ENCODE measurements around the gene PAX1.

The PAX1 gene

DNA sequence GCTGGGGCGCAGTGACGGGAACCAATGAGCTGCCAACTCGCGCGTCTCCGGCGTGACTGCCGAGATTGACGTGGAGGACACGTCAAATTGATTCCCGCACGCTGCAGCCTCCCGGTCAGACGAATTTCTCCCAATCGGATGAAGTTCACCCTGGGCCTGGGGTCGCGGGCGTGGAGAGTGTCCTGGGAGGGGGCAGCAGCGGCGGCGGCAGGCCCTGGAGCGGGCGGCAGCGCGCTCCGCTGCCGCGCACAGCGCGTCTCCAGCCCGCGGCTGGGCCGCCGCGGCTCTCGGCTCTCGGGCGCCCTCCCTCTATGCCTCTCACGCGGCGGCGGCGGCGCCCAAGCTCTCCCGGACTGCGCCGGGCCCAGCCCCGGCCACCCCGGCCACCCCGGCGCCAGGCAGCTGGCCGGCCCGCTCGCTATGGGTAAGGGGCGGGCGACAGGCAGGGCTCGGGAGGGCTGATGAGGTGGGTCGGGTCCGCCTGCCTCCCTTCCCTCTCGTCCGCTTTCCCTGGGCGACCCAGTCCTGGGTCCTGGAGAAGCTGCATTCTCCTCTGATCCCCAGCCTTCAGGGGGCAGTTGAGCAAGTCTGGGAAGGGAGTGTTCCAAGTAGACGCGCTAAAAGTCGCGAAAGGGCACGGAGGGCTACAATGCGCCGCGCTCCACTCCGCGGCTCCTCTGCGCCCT is at the start of gene PAX1:
Gene PAX1 (plus strand): TSS at position 90 of the 686 bp plus-strand sequence. CDS start 49 bp downstream, at position 139.
- DNase-seq: no peak

DNA sequence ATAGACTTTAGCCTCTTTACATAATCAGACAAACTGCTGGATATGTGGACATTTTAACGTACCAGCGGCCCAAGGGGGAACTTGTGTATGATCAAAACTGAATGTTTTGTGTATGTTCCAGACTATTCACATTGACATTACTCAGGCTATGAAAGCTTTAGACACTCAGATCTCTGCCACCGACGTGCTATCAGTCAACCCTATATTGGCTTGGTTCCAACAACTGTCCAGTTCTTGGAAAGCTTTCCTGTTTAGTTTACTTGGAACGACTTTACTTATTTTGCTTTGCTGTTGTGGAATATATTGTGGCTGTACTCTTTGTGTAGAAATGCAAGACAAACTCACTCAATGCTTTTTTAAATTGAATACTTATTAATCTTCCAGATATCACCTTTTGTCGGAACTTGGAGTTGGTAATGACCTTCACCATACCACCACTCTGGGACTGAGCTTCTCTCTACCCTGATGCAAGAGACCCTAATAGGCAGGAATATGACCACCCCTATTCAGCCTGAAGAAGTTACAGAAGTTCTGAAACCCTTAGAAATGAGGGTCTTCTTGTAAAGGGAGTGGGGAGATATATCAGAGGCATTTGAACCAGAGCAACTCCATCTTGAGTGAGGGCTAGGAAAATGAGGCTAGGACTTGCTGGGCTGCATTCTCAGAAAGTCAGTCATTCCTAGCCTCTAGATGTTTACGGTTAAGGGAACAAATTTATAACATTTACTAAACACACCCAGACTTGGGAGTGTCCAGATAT is 49.0 kb upstream of the PAX1 start:
- DNase-seq: no peak

DNA sequence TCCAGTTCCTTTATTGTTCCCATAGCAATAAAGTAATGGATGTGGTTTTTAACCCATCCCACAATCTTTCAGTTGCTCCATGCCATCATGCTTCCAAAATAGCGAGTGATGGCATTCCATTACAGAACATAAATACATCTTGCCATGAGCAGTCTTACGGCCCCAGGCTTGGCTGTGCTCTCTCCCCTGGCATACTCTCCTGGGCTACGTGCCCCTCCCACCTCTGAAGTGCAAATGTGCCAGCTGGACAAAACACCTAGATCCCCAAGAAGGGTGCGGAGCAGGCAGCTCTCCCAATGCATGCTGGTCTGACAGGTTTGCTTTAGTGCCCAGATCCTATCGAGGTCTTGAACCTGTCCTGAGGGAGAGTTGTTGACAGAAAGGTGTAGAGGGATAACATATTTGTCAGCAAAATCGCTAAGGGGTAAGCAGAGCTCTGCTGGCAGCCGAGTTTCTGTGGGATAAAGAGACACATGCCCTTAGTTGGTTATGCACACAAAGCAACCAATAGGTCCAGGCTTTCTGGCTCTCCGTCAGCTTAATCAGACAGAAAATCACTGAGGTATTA is 43.9 kb upstream of the PAX1 start:
- no peak for DNase-seq

DNA sequence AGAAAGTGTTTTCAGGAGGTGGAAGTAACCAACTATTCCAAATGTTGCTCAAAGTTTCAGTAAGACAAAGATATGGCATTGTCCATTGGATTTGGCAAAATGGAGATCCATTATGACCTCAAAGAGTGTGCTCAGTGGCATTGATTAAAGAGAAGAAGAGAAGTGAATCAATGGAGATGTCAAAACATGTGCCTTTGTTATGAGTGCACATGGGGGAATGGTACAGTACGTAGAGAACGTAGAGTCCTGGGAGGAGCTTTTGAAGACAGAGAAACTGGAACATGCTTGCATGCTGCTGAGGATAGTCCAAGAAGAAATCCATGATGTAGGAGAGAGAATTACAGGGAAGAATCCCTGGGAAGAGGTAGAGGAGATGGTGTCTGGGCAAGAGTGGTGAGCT is 42.0 kb upstream of the PAX1 start:
- no peak for DNase-seq

DNA sequence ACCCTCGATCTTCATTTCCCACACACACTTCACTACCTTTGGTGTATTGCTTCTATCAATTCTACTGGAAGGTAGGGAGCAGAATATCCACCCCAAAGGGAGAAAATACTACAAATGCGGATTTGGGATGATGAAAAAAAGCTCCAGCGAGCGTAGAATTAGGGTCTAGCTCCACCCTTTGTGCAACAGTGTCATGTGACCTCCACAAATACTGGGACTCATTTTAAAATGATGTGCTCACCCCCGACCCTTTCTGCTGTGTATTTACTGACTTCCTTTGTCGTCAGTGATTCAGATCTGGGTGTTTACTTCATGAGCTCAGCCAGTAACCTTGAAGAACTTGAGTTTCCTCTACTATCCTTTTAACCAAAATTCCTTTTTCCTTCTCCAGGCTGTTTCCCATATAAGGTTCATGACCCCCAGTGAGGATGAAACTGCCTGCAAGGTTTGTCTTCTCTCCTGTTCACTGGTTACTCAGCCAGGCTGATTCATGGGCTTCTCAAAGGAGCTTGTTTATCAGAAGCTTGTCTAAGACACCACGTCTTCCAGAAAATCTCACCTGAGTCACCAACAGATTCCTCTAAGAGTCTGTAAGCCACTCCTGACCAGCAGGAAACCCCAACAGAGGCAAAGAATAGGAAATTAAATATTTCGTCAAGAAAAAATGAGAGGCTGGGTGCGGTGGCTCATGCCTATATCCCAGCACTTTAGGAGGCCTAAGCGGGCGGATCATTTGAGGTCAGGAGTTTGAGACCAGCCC is 39.6 kb upstream of the PAX1 start:
- no peak for DNase-seq

DNA sequence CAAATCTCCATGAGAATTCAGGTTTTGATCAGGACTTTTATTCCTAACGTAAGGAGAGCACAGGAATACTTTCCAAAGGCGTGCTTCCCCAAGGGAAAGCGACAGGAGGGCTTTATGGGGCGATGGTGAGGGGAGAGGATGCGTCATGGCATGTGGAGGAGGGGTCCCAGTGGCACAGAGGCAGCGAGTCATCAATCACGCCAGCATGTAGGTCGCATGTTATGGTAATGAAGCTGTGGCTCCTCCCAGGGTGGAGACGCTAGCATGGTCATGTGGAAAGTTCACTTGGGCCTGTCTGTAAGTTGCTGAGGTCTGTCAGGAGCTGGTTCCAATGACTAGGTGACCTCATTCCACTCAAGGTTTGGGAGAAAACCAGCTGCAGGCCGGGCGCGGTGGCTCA is 35.3 kb upstream of the PAX1 start:
- DNase-seq: no peak

DNA sequence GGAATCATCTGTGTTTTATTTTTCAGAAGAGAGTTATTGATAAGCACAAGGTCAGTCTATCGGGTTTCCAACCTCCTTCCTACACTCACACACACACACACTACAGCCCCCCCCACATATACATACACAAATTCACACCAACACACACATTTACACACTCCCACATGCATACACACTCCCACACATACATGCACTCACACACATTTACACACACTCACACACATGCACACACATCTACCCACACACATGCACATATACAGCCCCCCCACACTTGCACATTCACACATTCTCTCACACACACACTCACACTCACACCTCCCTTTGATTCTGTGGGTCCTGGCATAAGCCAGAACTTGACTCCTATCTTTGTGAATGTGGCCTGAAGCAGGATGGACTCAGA is 34.5 kb upstream of the PAX1 start:
- DNase-seq: no peak

DNA sequence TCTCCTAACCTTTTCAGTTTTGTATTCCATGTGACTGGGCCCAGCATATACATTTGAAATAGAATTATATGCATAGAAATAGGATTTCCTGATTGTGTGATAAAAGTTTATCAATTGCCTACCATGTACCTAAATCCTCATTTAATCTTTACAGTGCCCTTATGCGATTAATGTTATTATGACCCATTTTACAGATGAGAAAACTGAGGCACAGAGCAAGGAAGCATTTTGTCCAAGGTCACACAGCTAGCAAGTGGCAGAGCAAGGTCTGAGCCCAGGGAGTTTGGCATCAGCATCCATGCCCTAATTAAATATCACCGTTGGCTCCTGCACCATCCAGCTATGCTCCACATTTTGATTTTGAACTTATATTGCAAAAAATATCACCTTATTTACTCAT is 28.2 kb upstream of the PAX1 start:
- DNase-seq: no peak

DNA sequence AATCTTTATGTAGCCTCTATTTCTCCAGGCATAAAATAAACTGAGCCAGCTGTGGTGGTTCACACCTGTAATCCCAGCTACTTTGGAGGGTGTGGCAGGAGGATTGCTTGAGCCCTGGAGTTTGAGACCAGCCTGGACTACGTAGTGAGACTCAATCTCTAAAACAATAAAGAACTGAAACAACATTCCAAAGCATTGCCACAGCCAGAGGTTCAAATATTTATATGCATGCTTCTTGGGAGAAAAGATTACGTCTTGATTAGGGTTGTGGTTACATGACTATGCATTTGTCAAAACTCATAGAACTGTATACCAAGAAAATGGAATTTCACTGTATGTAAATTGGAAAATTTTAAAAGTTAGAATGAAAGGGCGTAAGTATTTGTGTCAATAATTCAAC is 27.7 kb upstream of the PAX1 start:
- no peak for DNase-seq

DNA sequence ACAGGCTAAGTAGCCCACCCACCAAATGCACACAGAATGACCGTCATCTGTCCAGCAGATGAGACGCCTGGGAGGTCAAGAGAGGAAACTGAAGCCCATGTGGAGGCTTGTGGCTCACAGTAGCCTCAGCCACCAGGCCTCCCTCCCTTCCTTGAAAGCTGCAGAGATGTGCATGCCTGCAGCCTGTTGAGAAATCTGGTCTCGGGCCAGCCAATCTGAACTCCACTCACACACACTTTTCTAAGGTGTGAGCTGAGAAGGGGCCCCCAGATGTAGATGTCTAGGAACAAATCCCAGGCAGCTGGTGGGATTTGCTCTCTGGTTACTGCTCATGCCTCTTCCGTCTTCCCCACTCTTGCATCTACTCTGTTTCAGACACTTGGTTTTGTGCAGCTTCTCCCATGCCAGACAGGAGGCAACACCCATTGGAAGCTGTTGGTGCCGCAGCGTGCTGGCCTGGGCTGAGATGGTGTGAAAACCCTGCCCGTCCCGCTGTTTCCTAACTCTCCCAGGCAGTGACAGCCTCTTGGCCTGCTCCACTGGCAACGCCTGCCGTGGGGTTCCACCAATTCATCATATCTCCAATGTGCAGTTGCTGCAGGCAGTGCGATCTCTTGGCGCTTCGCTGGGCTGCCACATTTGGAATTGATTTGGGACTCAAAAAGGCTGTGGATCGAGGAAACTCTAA is 24.1 kb upstream of the PAX1 start:
- DNase-seq: no peak

DNA sequence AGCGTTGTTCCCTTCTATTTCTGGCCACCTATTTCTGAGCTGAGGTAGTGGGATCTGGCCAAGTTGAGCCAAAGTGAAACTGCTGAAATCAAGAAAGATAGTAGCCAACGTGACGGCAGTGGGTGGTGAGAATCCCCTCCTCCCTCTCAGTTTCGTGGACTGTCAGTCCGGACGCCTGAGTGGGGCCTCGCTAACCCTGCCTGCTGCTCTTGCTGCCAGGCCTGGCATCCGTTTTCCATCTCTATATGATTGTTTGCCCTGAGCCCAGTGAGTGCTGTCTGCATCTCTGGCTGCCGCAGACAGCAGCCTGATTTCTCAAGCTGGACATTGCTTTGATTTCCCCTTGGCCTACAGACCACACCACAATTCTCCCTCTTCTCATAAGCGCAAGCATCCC is 23.5 kb upstream of the PAX1 start:
- no peak for DNase-seq

DNA sequence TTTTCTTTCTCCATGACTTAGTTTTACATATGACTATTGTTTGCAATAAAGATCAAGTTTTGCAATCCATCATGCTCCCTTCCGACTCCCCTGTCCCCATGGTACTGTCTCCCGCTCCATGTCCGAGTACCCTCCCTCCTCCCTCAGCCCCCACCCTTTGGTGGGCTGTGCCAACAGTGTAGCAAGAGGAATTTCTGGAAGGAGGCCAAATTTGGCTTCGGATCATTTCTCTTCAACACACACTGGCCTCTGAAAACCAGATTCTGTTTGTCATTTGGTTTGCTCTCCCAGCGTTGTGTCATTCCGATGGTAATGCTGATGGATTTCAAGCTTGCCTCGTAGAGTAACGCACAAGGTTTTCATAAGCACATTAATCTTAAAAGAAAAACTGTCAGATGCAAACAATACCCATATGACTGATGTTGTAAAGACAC is 22.9 kb upstream of the PAX1 start:
- DNase-seq: no peak

DNA sequence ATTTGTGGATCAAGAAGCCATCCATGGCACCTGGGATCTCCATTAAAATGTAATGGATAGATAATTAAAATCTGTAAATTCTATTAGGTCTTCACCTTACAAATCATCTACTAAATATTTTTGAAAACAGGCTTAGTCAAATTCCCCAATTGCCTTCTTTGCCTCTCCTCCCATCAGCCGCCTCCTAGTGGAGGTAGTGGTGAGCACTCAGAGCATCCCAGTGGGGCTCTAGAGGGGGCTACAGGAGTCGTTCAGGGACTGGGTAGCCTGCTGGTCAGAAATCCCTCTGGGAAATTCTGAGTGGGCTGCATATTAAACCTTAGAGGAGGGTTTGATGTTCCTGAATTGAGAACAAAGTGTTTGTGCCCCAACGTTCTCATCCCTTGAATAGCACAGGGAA is 20.8 kb upstream of the PAX1 start:
- no peak for DNase-seq

DNA sequence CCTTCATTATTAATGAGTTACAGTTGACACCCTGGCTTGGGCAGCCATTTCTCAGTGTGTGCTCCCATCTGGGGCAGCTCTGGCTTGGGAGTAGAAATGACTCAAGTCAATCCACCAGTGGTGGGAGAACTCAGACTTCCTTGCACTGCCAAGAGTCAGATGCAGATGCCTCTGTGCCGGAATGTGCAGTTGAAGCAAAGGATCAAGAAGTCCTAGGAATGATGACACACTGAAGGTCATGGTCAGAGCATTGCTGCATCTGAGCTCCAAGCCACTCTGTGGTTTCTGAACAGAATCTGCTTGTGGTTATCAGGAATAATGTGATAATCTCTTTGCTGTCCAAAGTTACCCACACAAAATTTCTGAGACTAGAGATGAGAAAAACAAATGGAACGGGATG is 19.5 kb upstream of the PAX1 start:
- no peak for DNase-seq

DNA sequence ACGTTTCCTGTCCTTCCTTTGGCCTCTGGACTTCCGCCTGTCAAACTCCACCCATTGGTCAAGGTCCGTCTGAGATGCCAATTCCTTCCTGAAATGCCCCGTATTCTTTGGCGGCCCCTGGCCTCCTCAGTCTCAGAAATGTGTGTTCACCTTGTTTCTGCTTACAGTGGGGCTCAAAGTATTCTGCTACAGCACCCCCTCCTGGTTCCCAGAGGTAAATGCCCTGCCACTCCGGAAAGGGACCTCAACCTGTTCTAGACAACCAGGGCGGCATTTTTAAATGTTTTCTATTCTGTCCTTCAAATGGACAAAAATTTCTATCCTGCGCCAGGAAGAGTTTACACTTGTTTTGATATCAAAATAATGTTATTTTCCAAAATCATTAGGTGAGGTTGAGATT is 12.1 kb upstream of the PAX1 start:
- no peak for DNase-seq

DNA sequence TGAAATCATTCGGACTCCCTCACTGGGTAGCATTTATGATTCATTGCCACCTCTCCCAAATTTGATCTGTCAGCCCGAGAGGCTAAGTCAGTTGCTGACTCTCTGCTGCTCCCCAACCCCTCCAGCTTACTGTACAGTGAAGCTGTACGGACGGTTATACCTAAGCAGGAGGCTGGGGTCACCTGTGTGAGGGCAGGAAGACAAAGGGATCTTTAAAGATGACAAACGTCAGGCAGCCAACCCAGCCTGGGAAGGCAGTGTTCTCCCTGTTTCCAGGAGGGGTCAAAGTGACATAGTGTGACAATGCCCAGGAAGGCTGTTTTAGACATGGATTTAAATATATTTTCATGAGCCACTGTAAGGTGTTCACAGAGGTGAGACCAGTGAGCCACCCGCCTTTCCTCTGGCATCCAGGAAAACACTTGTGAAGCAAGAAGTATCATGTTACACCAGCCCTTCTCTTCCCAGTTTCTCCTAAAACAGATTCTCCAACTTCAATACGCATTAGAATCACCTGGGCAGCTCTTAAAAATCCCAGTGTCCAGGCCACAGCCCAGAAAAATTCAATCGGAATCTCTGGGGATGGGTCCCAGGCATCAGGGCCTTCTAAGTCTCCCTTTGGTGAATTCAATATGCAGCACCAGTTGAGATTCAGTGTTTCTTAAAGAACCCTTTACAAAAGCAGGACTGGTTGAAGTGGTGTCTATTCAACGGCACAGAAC is 6.8 kb upstream of the PAX1 start:
- no peak for DNase-seq

DNA sequence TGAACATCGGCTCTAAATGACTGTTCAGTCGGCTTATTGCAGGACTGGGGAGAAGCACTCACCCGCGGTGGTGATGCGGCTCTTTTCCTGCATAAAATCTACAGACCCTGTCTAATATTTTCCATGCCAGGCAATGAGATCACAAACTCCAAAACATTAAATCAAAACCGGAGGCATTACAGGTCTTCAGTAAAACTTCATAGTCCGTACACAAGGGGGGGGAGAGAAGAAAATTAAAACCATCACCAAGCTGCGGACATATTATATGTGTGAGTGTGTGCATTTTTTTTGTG is 6.3 kb upstream of the PAX1 start:
- DNase-seq: no peak

DNA sequence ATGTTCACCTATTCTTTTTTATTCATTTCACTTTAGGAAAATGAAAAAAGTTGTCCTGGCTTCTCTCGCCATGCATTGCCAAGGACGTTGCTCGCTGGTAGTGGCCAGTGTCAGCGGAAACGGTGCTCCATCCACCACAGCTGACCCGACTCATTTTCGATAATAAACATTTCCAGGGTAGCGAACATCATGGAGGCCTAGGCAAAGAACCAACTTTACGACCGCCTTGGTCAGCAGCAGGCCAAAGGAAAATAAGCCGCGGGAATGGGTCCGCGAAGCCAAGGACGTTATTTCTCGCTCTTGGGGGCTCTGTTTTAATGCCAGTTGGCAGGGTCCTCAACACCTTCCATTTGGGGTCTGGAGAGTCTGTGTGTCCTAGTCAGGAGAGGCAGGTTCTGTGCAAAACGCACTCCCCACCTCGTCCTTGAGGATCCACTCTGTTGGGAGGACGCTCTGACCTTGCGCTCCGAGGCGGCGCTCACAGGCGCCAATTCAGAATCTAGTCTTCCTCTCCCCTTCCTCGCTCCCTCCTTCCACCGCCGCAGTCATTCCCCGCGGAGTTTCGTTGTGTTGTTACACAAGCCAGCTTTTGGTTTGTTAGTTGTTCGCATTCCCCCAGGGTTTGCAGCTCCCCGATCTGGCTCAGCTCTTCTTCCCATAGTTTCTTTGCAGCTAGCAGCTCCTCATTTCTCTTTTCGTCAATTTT is 4.1 kb upstream of the PAX1 start:
- DNase-seq: no peak

DNA sequence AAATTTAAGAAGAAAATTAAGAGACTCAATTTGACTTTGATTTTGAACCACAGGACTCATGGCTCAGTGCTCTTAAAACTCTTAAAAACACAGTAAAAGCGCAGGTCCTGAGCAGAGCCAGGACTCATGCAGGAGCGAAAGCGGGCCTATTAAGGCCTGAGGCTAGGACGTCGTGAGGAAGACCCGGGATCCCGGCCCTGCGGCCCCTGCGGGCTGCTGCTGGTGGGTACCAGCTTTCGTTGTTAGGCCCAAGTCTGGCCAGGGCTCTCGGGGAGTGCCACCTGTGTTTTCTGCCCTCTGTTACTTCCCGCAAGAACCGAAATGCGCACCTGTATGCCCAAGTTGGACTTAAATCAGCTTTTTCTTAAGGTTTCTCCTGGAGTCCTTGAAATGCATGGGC is 3.4 kb upstream of the PAX1 start:
- DNase-seq: no peak

DNA sequence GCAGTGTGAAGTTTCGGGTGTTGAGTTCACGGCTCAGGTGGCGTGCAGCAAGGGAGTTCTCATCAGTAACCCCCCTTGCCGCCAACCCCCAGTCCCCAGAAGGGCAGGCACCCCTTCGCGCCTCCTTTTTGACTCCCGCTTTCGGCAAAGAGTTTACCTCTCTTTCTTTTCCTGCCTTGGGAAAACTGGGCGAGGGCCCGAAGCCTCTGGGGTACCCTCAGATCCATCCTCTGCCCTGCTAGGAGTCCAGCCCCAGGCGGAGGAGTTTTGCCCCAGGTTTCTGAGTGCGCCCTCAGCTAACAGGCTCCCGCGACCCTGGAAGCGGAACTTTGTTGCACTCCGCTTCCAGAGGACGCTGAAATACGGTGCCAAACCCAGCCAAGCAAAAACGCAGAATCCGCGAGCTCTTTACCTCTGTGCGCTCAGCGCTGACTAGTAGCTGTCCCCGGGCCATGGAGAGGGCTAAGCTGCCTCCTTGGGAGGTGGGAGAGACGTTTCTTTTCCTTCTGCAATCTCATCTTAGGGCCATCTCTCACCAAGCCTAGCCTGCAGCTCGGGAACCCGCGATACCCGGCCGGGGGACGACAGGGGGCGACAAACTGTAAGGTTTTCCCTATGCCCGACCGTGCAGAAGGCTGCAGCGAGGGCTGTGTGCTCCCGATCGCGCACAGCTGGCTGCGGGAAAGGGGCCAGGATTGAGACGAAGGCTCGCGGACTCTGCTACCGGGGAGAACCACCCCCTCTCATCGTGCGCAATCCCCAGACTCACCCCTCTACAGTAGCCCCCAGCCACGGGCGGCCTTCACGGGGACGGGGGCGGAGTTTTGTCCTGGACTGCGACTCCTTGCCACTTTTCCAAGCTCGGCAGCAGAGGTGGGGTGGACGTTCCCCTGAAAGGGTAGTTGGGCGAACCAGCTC is 2.7 kb upstream of the PAX1 start:
- peak; percentile 44 for DNase-seq
